SK-N-SH treated with all-trans-retinoic acid at 6 μM for 48 hours (cell line): ENCODE results near the gene CCDC88B.
A peak's percentile ranks its signal among the peaks of the same experiment; 100 is the strongest.

ENCODE experiments used
- ATAC-seq: fragments of 200-7000 bp; cut with Tn5 transposase; 3 replicates; pipeline ENCODE4 v1.9.1; 2020; ENCODE audit warnings: mild to moderate bottlenecking, moderate library complexity
- ARNTL ChIP-seq: fragments of 450-650 bp; formaldehyde crosslinking; IDR thresholded peaks from 2 replicates; pipeline ENCODE4 v1.5.0; 2020; ENCODE audit warnings: low read depth, mild to moderate bottlenecking, moderate library complexity, borderline replicate concordance
- BACH2 ChIP-seq: fragments of 250-450 bp; sonication (Bioruptor Pico); IDR thresholded peaks from 2 replicates; pipeline ENCODE4 v1.9.0; 2021; ENCODE audit warnings: mild to moderate bottlenecking, borderline replicate concordance
- CREB5 ChIP-seq: fragments of 250-450 bp; sonication (Bioruptor Pico); IDR thresholded peaks from 2 replicates; pipeline ENCODE4 v1.5.1; 2020; ENCODE audit warnings: low read depth, mild to moderate bottlenecking, moderate library complexity
- CSDC2 ChIP-seq: fragments of 250-450 bp; sonication (Bioruptor Pico); IDR thresholded peaks from 2 replicates; pipeline ENCODE4 v1.5.0; 2020; ENCODE audit warnings: mild to moderate bottlenecking, moderate library complexity
- CSRNP3 ChIP-seq: fragments of 250-450 bp; sonication (Bioruptor Pico); IDR thresholded peaks from 2 replicates; pipeline ENCODE4 v1.5.1; 2021; ENCODE audit warnings: mild to moderate bottlenecking, moderate library complexity
- ESRRG ChIP-seq: fragments of 250-450 bp; sonication (Bioruptor Pico); IDR thresholded peaks from 2 replicates; pipeline ENCODE4 v1.6.1; 2021; ENCODE audit warnings: mild to moderate bottlenecking
- GLIS3 ChIP-seq: fragments of 250-450 bp; sonication (Bioruptor Pico); IDR thresholded peaks from 2 replicates; pipeline ENCODE4 v1.5.0; 2020; ENCODE audit warnings: mild to moderate bottlenecking, moderate library complexity
- ISL1 ChIP-seq: fragments of 250-450 bp; sonication (Bioruptor Pico); IDR thresholded peaks from 2 replicates; pipeline ENCODE4 v2.1.2; 2022; ENCODE audit warnings: mild to moderate bottlenecking, moderate library complexity
- OSR1 ChIP-seq: fragments of 250-450 bp; sonication (Bioruptor Pico); IDR thresholded peaks from 2 replicates; pipeline ENCODE4 v1.8.0; 2022; ENCODE audit warnings: moderate library complexity, mild to moderate bottlenecking, inconsistent platforms
- PATZ1 ChIP-seq: fragments of 250-450 bp; sonication (Bioruptor Pico); IDR thresholded peaks from 2 replicates; pipeline ENCODE4 v1.8.0; 2020; ENCODE audit warnings: mild to moderate bottlenecking, moderate library complexity, borderline replicate concordance
- POU6F1 ChIP-seq: fragments of 250-450 bp; sonication (Bioruptor Pico); IDR thresholded peaks from 2 replicates; pipeline ENCODE4 v1.8.0; 2021; ENCODE audit warnings: low read depth, mild to moderate bottlenecking, moderate library complexity, borderline replicate concordance
- PPARA ChIP-seq: fragments of 250-450 bp; sonication (Bioruptor Pico); IDR thresholded peaks from 2 replicates; pipeline ENCODE4 v1.5.0; 2020; ENCODE audit warnings: mild to moderate bottlenecking, borderline replicate concordance
- RARB ChIP-seq: fragments of 250-450 bp; sonication (Bioruptor Pico); IDR thresholded peaks from 2 replicates; pipeline ENCODE4 v1.8.0; 2021; ENCODE audit warnings: mild to moderate bottlenecking, moderate library complexity
- SNAI2 ChIP-seq: fragments of 250-450 bp; sonication (Bioruptor Pico); IDR thresholded peaks from 2 replicates; pipeline ENCODE4 v1.5.0; 2020; ENCODE audit warnings: mild to moderate bottlenecking, moderate library complexity
- TCF4 ChIP-seq: fragments of 250-450 bp; sonication (Bioruptor Pico); IDR thresholded peaks from 2 replicates; pipeline ENCODE4 v1.8.0; 2021; ENCODE audit warnings: mild to moderate bottlenecking, moderate library complexity, borderline replicate concordance
- TOX ChIP-seq: fragments of 250-450 bp; sonication (Bioruptor Pico); IDR thresholded peaks from 2 replicates; pipeline ENCODE4 v1.8.0; 2021; ENCODE audit warnings: mild to moderate bottlenecking, moderate library complexity, borderline replicate concordance
- TSHZ2 ChIP-seq: fragments of 250-450 bp; sonication (Bioruptor Pico); IDR thresholded peaks from 2 replicates; pipeline ENCODE4 v1.5.0; 2020; ENCODE audit warnings: mild to moderate bottlenecking, moderate library complexity
- ZC3H10 ChIP-seq: fragments of 250-450 bp; sonication (Bioruptor Pico); IDR thresholded peaks from 2 replicates; pipeline ENCODE4 v1.5.1; 2021; ENCODE audit warnings: mild to moderate bottlenecking, moderate library complexity
- ZFP3 ChIP-seq: fragments of 250-450 bp; sonication (Bioruptor Pico); IDR thresholded peaks from 2 replicates; pipeline ENCODE4 v1.5.0; 2020; ENCODE audit warnings: mild to moderate bottlenecking, moderate library complexity
- ZNF565 ChIP-seq: fragments of 450-650 bp; formaldehyde crosslinking; conservative IDR thresholded peaks from 2 replicates; pipeline ENCODE4 v1.5.0; 2020; ENCODE audit warnings: low read depth, mild to moderate bottlenecking, moderate library complexity
- ZNF70 ChIP-seq: fragments of 450-650 bp; formaldehyde crosslinking; IDR thresholded peaks from 2 replicates; pipeline ENCODE4 v1.5.0; 2020; ENCODE audit warnings: mild to moderate bottlenecking, moderate library complexity
- ZNF8 ChIP-seq: fragments of 450-650 bp; formaldehyde crosslinking; IDR thresholded peaks from 2 replicates; pipeline ENCODE4 v1.5.0; 2020; ENCODE audit warnings: mild to moderate bottlenecking, moderate library complexity

The CCDC88B gene

GRCh38 chr11:64342869-64343745 is 3.1 kb downstream of the CCDC88B start:
- ATAC-seq: no peak
- TF ChIP-seq ARNTL (no peak), ZNF565 (CRISPR knock-in tag) (no peak), RARB (CRISPR knock-in tag) (no peak), SNAI2 (no peak), ISL1 (no peak), TOX (CRISPR knock-in tag) (no peak), BACH2 (CRISPR knock-in tag) (no peak), CSDC2 (CRISPR knock-in tag) (no peak)
- TF ChIP-seq, all 23 proteins: peak for 0

GRCh38 chr11:64343767-64344559 is 4.0 kb downstream of the CCDC88B start:
- TF ChIP-seq RARB (CRISPR knock-in tag) (no peak), TCF4 (CRISPR knock-in tag) (no peak), ZFP3 (CRISPR knock-in tag) (no peak), POU6F1 (no peak), ZC3H10 (CRISPR knock-in tag) (no peak), ESRRG (CRISPR knock-in tag) (no peak), ZNF8 (CRISPR knock-in tag) (no peak), ISL1 (no peak), CSDC2 (CRISPR knock-in tag) (no peak), SNAI2 (no peak), PPARA (no peak), CREB5 (CRISPR knock-in tag) (no peak), ZNF565 (CRISPR knock-in tag) (no peak), PATZ1 (CRISPR knock-in tag) (no peak), ARNTL (no peak), TSHZ2 (CRISPR knock-in tag) (no peak), ZNF70 (no peak), GLIS3 (CRISPR knock-in tag) (no peak), OSR1 (no peak)
- peak; percentile 68 for ATAC-seq

GRCh38 chr11:64344787-64345186 is 4.8 kb downstream of the CCDC88B start:
- ATAC-seq: no peak
- TF ChIP-seq ZNF70 (no peak), ZNF8 (CRISPR knock-in tag) (no peak), CSRNP3 (CRISPR knock-in tag) (no peak), ZNF565 (CRISPR knock-in tag) (no peak), SNAI2 (no peak), RARB (CRISPR knock-in tag) (no peak)
